ENCODE measurements around the gene OR9A4. TPM values are rescaled to one million over a fixed set of nuclear protein-coding genes. Genes with fewer than 3 reads are reported as not detected.

The OR9A4 gene
- total RNA-seq, result 0.22 TPM
- not detected for polyA plus RNA-seq (ENCODE audit: insufficient read depth, low read depth, low replicate concordance)
- long read RNA-seq, donor 1, result 0 reads
- long read RNA-seq, donor 2, result 0 reads
- long read RNA-seq, donor 3, result 0 reads
- long read RNA-seq, donor 4, result 0 reads
- long read RNA-seq, donor 5, result 0 reads
- long read RNA-seq, donor 6, result 0 reads
- long read RNA-seq, donor 7, result 0 reads
- long read RNA-seq, donor 8, result 0 reads
- long read RNA-seq, donor 9, result 0 reads
- long read RNA-seq, donor 10, result 0 reads

- no peaks in the 10 kb centered on the region for H3K9me3 ChIP-seq (ENCODE audit: control insufficient read depth in 2 of 3, insufficient read depth in 1 of 3, low read length in 3 of 3)
- no peak within 1 kb of the TSS for H3K4me3 ChIP-seq (ENCODE audit: low read length in 3 of 3)
- no peaks in the 10 kb centered on the region for H3K4me1 ChIP-seq (ENCODE audit: control insufficient read depth in 2 of 3, insufficient read depth in 2 of 3, low read depth in 1 of 3, low read length in 3 of 3)
- intact Hi-C loops (cut with DNase I), result no loop called here
- no peak within 1 kb of the TSS for H3K27ac ChIP-seq (ENCODE audit: low read depth in 2 of 2, low read length in 2 of 2)
- H3K9ac ChIP-seq (ENCODE audit: low read length in 3 of 3), result no peak within 1 kb of the TSS
- no peak for TF ChIP-seq CTCF (IDR thresholded peaks at IDR 0.05; ENCODE audit: borderline replicate concordance, extremely low read depth, insufficient read depth)
- H3K27me3 ChIP-seq (ENCODE audit: control insufficient read depth, insufficient read depth, low read length), result no peaks in the 10 kb centered on the region
- FAIRE-seq (no peak), DNase-seq (no peak)
- H3K36me3 ChIP-seq (ENCODE audit: control insufficient read depth in 2 of 3, insufficient read depth in 3 of 3, low read length in 3 of 3), result no peaks in the 10 kb centered on the region
Observed at GRCh38 chr7:141916099-141916498, at the start of gene OR9A4. TSS of gene OR9A4 (plus strand) at chr7:141916399. CDS start at chr7:141918876, 2,477 bp downstream.

- Histone ChIP-seq H3K4me1 (ENCODE audit: control insufficient read depth in 2 of 3, insufficient read depth in 2 of 3, low read depth in 1 of 3, low read length in 3 of 3) (no peaks in the 10 kb centered on the region), H3K9me3 (ENCODE audit: control insufficient read depth in 2 of 3, insufficient read depth in 1 of 3, low read length in 3 of 3) (no peaks in the 10 kb centered on the region), H3K27ac (ENCODE audit: low read depth in 2 of 2, low read length in 2 of 2) (no peak overlapping the region), H3K9ac (ENCODE audit: low read length in 3 of 3) (no peak overlapping the region), H3K27me3 (ENCODE audit: control insufficient read depth, insufficient read depth, low read length) (no peaks in the 10 kb centered on the region), H3K4me3 (ENCODE audit: low read length in 3 of 3) (no peak overlapping the region), H3K36me3 (ENCODE audit: control insufficient read depth in 2 of 3, insufficient read depth in 3 of 3, low read length in 3 of 3) (no peaks in the 10 kb centered on the region)
- DNase-seq, result no peak
- intact Hi-C loops (cut with DNase I), result no loop called here
- TF ChIP-seq CTCF (IDR thresholded peaks at IDR 0.05; ENCODE audit: borderline replicate concordance, extremely low read depth, insufficient read depth), result no peak
- FAIRE-seq, result no peak
Observed at GRCh38 chr7:141866974-141867373, 49.2 kb upstream of the OR9A4 start.

- no peaks in the 10 kb centered on the region for H3K36me3 ChIP-seq (ENCODE audit: control insufficient read depth in 2 of 3, insufficient read depth in 3 of 3, low read length in 3 of 3)
- intact Hi-C loops (cut with DNase I), result no loop called here
- DNase-seq (no peak), FAIRE-seq (no peak)
- H3K27me3 ChIP-seq (ENCODE audit: control insufficient read depth, insufficient read depth, low read length), result no peaks in the 10 kb centered on the region
- no peak overlapping the region for H3K27ac ChIP-seq (ENCODE audit: low read depth in 2 of 2, low read length in 2 of 2)
- H3K9me3 ChIP-seq (ENCODE audit: control insufficient read depth in 2 of 3, insufficient read depth in 1 of 3, low read length in 3 of 3), result no peaks in the 10 kb centered on the region
- TF ChIP-seq CTCF (IDR thresholded peaks at IDR 0.05; ENCODE audit: borderline replicate concordance, extremely low read depth, insufficient read depth), result no peak
- H3K4me3 ChIP-seq (ENCODE audit: low read length in 3 of 3), result no peak overlapping the region
- H3K4me1 ChIP-seq (ENCODE audit: control insufficient read depth in 2 of 3, insufficient read depth in 2 of 3, low read depth in 1 of 3, low read length in 3 of 3), result no peaks in the 10 kb centered on the region
- H3K9ac ChIP-seq (ENCODE audit: low read length in 3 of 3), result no peak overlapping the region
Observed at GRCh38 chr7:141872931-141873330, 43.3 kb upstream of the OR9A4 start.

GRCh38 chr7:141874787-141875186 lies 41.4 kb upstream of the OR9A4 start:
- no peak overlapping the region for H3K9ac ChIP-seq (ENCODE audit: low read length in 3 of 3)
- DNase-seq, result no peak

More at GRCh38 chr7:141874787-141875186, 41.4 kb upstream of the OR9A4 start:
- H3K4me3 ChIP-seq (ENCODE audit: low read length in 3 of 3), result no peak overlapping the region
- no peaks in the 10 kb centered on the region for H3K27me3 ChIP-seq (ENCODE audit: control insufficient read depth, insufficient read depth, low read length)
- no peaks in the 10 kb centered on the region for H3K9me3 ChIP-seq (ENCODE audit: control insufficient read depth in 2 of 3, insufficient read depth in 1 of 3, low read length in 3 of 3)
- intact Hi-C loops (cut with DNase I), result no loop called here
- FAIRE-seq, result no peak
- H3K27ac ChIP-seq (ENCODE audit: low read depth in 2 of 2, low read length in 2 of 2), result no peak overlapping the region
- no peak for TF ChIP-seq CTCF (IDR thresholded peaks at IDR 0.05; ENCODE audit: borderline replicate concordance, extremely low read depth, insufficient read depth)
- no peaks in the 10 kb centered on the region for H3K36me3 ChIP-seq (ENCODE audit: control insufficient read depth in 2 of 3, insufficient read depth in 3 of 3, low read length in 3 of 3)
- H3K4me1 ChIP-seq (ENCODE audit: control insufficient read depth in 2 of 3, insufficient read depth in 2 of 3, low read depth in 1 of 3, low read length in 3 of 3), result no peaks in the 10 kb centered on the region
